K562 (cell line): ENCODE results near the gene SLC35B4.

Experiments used
- EHMT2 ChIP-seq: fragments of 450-650 bp; IDR thresholded peaks from 2 replicates; pipeline ENCODE4 v1.6.1; 2018; ENCODE audit warnings: antibody characterized with exemption
- HOXB6 ChIP-seq: fragments of 250-450 bp; sonication (Bioruptor Pico); IDR thresholded peaks from 2 replicates; pipeline ENCODE4 v1.5.1; 2022; ENCODE audit warnings: mild to moderate bottlenecking, borderline replicate concordance
- NFYB ChIP-seq: IDR thresholded peaks from 2 replicates; pipeline ENCODE4 v1.6.1; 2011; ENCODE audit warnings: mild to moderate bottlenecking, moderate library complexity; ENCODE audit not compliant: insufficient read length; ENCODE audit errors: extremely low read depth
- POLR2AphosphoS5 ChIP-seq: IDR thresholded peaks from 2 replicates; pipeline ENCODE4 v1.6.1; 2011; ENCODE audit warnings: mild to moderate bottlenecking, low read depth, low read length, moderate library complexity; ENCODE audit not compliant: control insufficient read depth, insufficient read depth
- RNF2 ChIP-seq: sonication (generic); IDR thresholded peaks from 2 replicates; pipeline ENCODE4 v1.6.1; 2016
- SIN3A ChIP-seq, 2 experiments: fragments of 150-350 bp in 1 of 2; IDR thresholded peaks; 2 replicates each; pipeline ENCODE4 v1.6.1; 2011 to 2016; ENCODE audit warnings: borderline replicate concordance in 2 of 2, low read depth in 2 of 2, low read length in 2 of 2, mild to moderate bottlenecking in 2 of 2, moderate library complexity in 2 of 2; ENCODE audit not compliant: control insufficient read depth in 1 of 2
- TAF1 ChIP-seq: IDR thresholded peaks from 2 replicates; pipeline ENCODE4 v1.6.1; 2011; ENCODE audit warnings: mild to moderate bottlenecking, low read length, moderate library complexity; ENCODE audit not compliant: insufficient read depth, control insufficient read depth, severe bottlenecking; ENCODE audit errors: extremely low read depth
- TARDBP ChIP-seq: fragments of 450-650 bp; IDR thresholded peaks from 2 replicates; pipeline ENCODE4 v1.6.1; 2016
- TF ChIP-seq, protein P1 (sequence below): fragments of 250-450 bp; sonication (Bioruptor Pico); IDR thresholded peaks from 2 replicates; pipeline ENCODE4 v1.5.0; 2020; ENCODE audit warnings: mild to moderate bottlenecking, borderline replicate concordance
- TF ChIP-seq, protein P2 (sequence below), 3 experiments: IDR thresholded peaks in 2 of 3; conservative IDR thresholded peaks in 1 of 3; 2 replicates each; pipeline ENCODE4 v1.5.1; 2011 to 2012; ENCODE audit warnings: low read length in 3 of 3, mild to moderate bottlenecking in 3 of 3, control low read depth in 2 of 3, improper control_type of control experiment in 1 of 3, inconsistent platforms in 1 of 3, low read depth in 1 of 3, mixed read lengths in 1 of 3, moderate library complexity in 1 of 3; ENCODE audit not compliant: insufficient read depth in 2 of 3
- TF ChIP-seq, protein P3 (sequence below): fragments of 250-450 bp; sonication (Bioruptor Pico); IDR thresholded peaks from 2 replicates; pipeline ENCODE4 v1.8.0; 2022; ENCODE audit warnings: moderate library complexity, mild to moderate bottlenecking, inconsistent platforms
- TF ChIP-seq, protein P4 (sequence below): sonication (generic); formaldehyde crosslinking; IDR thresholded peaks from 2 replicates; pipeline ENCODE4 v1.9.0; 2022; ENCODE audit warnings: mild to moderate bottlenecking, missing genetic modification reagents

DNA sequence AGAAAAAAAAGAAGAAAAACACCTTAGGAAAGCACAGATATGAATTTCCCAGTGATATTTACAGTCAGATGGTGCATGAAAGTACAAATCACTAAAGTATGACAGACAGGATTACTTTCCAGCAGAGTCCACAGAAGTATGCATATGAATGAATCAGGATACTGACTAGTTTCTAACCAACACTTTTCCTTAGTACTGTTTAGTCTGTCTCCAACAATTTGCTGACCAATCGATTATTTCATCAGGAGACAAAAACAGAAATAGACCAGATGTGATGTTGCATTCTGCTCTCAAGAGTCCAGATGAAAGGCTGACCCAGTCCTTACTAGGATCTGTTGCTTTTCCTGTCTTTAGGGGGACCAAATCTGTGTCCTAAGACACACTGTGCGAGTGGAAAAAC, 14.6 kb downstream of the SLC35B4 start:
- TF ChIP-seq POLR2AphosphoS5 (no peak), EHMT2 (no peak), TAF1 (no peak), SIN3A (IDR thresholded peaks at IDR 0.05; ENCODE audit: borderline replicate concordance in 2 of 2, control insufficient read depth in 1 of 2, low read depth in 2 of 2, low read length in 2 of 2) (no peak), RNF2 (no peak), HOXB6 (CRISPR knock-in tag) (no peak), NFYB (no peak), TARDBP (no peak)
- TF ChIP-seq, protein P1, sequence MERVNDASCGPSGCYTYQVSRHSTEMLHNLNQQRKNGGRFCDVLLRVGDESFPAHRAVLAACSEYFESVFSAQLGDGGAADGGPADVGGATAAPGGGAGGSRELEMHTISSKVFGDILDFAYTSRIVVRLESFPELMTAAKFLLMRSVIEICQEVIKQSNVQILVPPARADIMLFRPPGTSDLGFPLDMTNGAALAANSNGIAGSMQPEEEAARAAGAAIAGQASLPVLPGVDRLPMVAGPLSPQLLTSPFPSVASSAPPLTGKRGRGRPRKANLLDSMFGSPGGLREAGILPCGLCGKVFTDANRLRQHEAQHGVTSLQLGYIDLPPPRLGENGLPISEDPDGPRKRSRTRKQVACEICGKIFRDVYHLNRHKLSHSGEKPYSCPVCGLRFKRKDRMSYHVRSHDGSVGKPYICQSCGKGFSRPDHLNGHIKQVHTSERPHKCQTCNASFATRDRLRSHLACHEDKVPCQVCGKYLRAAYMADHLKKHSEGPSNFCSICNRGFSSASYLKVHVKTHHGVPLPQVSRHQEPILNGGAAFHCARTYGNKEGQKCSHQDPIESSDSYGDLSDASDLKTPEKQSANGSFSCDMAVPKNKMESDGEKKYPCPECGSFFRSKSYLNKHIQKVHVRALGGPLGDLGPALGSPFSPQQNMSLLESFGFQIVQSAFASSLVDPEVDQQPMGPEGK (CRISPR knock-in tag), result no peak
- TF ChIP-seq, protein P2, sequence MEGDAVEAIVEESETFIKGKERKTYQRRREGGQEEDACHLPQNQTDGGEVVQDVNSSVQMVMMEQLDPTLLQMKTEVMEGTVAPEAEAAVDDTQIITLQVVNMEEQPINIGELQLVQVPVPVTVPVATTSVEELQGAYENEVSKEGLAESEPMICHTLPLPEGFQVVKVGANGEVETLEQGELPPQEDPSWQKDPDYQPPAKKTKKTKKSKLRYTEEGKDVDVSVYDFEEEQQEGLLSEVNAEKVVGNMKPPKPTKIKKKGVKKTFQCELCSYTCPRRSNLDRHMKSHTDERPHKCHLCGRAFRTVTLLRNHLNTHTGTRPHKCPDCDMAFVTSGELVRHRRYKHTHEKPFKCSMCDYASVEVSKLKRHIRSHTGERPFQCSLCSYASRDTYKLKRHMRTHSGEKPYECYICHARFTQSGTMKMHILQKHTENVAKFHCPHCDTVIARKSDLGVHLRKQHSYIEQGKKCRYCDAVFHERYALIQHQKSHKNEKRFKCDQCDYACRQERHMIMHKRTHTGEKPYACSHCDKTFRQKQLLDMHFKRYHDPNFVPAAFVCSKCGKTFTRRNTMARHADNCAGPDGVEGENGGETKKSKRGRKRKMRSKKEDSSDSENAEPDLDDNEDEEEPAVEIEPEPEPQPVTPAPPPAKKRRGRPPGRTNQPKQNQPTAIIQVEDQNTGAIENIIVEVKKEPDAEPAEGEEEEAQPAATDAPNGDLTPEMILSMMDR (IDR thresholded peaks at IDR 0.05 in 2 of 3, conservative IDR thresholded peaks at IDR 0.05 in 1 of 3; ENCODE audit: insufficient read depth in 2 of 3, low read depth in 1 of 3, low read length in 3 of 3), result no peak
- TF ChIP-seq, protein P3, sequence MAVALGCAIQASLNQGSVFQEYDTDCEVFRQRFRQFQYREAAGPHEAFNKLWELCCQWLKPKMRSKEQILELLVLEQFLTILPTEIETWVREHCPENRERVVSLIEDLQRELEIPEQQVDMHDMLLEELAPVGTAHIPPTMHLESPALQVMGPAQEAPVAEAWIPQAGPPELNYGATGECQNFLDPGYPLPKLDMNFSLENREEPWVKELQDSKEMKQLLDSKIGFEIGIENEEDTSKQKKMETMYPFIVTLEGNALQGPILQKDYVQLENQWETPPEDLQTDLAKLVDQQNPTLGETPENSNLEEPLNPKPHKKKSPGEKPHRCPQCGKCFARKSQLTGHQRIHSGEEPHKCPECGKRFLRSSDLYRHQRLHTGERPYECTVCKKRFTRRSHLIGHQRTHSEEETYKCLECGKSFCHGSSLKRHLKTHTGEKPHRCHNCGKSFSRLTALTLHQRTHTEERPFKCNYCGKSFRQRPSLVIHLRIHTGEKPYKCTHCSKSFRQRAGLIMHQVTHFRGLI (CRISPR knock-in tag), result no peak
- TF ChIP-seq, protein P4, sequence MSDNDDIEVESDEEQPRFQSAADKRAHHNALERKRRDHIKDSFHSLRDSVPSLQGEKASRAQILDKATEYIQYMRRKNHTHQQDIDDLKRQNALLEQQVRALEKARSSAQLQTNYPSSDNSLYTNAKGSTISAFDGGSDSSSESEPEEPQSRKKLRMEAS, result no peak
